ENCODE data around the gene KIRREL3.

Gene KIRREL3

DNA sequence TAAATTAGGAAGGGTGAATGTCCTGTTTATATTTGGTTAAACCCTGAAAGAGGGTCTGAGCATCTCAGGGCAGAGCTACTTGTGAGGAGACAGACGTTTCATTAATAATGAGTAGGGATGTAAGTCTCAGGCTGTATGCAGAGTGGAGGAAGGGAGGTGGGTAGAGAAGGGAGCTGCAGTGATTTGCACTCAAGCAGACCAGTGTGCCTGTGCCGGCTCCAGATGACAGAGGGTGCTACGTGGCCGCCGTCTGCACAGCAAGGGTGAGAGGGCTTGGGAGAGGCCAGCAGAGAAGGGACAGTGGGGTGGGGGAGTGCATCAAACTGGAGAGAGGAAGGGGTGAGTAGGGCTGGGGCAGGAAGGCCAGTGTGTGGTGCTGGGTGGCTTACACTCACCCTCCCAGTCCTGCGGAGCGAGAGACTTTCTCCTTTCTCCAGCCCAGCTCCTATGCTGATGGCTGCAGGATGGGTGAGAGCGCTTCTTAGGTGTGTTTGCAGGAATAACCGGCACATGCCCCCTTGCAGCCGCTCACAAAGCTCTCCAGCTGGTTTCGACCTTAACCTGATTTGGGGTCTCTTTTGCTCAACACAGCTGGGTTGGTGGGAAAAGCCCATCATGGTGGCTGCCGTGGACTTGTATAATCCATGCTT is 514.5 kb downstream of the KIRREL3 start:
- FAIRE-seq, result no peak
- no peak for DNase-seq (ENCODE audit: insufficient read length, low spot score)
- TF ChIP-seq, protein P1, sequence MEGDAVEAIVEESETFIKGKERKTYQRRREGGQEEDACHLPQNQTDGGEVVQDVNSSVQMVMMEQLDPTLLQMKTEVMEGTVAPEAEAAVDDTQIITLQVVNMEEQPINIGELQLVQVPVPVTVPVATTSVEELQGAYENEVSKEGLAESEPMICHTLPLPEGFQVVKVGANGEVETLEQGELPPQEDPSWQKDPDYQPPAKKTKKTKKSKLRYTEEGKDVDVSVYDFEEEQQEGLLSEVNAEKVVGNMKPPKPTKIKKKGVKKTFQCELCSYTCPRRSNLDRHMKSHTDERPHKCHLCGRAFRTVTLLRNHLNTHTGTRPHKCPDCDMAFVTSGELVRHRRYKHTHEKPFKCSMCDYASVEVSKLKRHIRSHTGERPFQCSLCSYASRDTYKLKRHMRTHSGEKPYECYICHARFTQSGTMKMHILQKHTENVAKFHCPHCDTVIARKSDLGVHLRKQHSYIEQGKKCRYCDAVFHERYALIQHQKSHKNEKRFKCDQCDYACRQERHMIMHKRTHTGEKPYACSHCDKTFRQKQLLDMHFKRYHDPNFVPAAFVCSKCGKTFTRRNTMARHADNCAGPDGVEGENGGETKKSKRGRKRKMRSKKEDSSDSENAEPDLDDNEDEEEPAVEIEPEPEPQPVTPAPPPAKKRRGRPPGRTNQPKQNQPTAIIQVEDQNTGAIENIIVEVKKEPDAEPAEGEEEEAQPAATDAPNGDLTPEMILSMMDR (IDR thresholded peaks at IDR 0.05; ENCODE audit: insufficient read depth, missing control alignments), result no peak

DNA sequence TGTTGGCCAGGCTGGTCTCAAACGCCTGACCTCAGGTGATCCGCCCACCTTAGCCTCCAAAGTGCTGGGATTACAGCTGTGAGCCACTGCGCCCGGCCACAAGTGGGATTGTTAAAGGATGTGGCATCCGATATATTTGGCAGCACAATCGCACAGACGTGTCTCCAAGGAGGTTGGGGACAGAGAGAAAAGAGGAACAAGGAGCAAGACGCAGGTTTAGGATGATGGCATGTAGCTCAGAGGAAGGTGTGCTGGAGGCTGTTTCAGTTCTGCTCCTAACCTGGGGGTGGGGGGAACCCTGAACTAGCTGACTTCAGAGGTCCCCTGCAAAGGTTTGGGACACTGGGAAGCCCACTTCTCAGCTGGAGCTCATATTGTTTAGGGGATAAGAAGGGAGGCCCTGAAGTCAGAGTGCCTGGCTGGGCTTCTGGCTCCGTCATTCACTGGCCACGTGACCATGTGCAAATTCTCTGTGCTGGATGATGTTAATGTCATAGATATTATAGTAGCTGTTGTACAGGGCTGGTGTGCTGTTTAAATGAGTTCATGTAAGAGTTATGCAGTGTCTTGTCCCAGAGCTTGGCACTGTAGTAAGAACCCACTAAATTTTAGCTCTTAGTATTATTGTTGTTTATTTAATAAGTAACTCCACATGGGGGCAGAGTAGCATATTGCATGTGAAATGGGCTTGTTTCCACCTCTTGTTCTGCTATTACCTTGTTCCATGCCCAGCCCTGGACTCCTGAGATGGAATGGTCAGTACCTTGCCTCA is 515.4 kb downstream of the KIRREL3 start:
- FAIRE-seq (no peak), DNase-seq (ENCODE audit: insufficient read length, low spot score) (no peak)
- TF ChIP-seq, protein P1 (IDR thresholded peaks at IDR 0.05; ENCODE audit: insufficient read depth, missing control alignments), result no peak

DNA sequence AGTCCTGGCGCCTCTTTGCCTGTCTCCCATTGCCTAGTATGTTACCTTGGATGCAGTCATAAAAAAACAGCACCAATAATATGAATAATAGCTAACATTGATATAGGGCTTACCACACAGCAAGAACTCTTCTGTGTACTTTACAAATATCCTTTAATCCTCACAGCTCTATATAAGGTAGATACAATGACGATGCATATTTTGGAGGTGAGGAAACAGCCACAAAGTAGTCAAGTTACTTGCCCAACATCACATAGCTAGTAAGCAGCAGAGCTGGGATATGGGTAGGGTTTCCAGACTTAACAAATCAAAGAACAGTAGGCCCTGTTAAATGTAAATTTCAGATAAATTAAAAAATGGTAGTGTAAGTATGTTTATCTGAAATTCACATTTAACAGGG is 516.3 kb downstream of the KIRREL3 start:
- FAIRE-seq (no peak), DNase-seq (ENCODE audit: insufficient read length, low spot score) (no peak)
- TF ChIP-seq, protein P1 (IDR thresholded peaks at IDR 0.05; ENCODE audit: insufficient read depth, missing control alignments), result no peak

DNA sequence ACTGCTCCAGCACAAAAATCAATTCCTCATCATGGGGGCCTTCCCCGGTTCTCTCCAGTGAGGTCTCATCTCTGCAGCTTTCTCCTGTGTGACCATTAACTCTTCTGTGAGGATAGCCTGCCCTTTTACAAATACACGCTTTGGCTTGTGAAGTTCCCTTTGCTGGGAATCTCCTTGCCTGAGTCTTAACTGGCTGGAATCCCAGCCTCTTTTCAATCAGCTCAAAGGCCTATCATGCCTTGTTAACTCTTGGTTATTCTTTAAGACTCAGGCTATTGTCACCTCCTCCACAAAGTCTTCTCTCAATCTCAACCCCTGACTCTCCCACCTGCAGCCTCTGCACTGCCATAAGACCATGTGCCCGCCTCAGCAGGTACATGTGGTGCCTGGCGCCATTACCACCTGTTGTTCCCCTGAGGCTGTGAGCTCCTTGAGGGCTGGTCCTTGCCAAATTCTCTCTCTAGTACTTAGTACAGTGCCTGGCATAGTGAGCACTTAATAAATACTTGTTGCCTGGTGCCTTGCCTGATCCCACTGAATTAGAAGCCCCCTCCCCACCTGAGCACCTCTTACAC is 516.9 kb downstream of the KIRREL3 start:
- DNase-seq (ENCODE audit: insufficient read length, low spot score) (no peak), FAIRE-seq (no peak)
- TF ChIP-seq, protein P1 (IDR thresholded peaks at IDR 0.05; ENCODE audit: insufficient read depth, missing control alignments), result no peak

DNA sequence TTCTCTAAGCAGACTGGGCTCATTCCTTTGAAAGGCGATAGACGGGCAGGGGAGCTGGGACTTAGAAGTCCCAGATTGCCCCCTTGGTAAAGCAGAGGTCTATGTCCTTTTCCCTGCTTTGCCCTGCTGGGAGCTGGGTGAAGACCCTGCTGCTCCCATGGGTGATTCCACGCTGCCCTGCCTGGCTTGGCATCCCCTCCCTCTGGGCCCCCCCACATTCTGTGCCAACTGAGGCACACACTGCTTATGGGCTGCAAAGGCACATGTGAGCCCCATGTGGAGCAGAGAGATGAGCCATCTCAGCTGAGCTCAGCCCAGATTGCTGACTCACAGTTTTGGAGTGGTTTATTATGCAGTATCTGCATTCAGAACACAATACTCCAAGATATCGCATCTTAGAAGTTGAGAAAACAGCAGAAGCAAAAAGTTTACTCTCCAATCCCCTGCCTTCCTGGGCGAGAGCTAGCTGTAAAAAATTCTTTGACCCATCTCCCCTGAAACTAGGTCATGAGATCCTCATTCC is 517.9 kb downstream of the KIRREL3 start:
- DNase-seq (ENCODE audit: insufficient read length, low spot score), result no peak
- TF ChIP-seq, protein P1 (IDR thresholded peaks at IDR 0.05; ENCODE audit: insufficient read depth, missing control alignments), result no peak
- no peak for FAIRE-seq

DNA sequence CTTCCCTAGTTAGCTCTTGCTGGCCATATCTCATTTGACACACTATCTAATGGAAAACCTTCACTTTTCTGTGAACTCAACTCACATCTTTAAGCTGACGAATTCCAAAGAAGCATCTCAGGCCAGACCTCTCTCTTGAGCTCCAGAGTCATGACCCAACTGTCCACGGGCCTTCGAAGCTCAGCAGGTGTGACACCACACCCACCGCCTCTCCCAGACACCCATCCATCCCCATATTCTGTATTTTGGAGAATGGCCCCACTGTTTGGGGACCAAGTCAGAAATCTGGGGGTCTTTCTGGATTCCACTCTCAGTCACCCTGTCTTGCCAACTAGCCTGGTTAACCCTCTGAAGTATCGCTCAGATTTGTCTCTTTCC is 519.3 kb downstream of the KIRREL3 start:
- DNase-seq (ENCODE audit: insufficient read length, low spot score) (no peak), FAIRE-seq (no peak)
- TF ChIP-seq, protein P1 (IDR thresholded peaks at IDR 0.05; ENCODE audit: insufficient read depth, missing control alignments), result no peak

All from D721Med (cell line).